KG1 (cell line): ENCODE results near the gene ALOX12B.
"Not testable (repeated sequence)": the region's sequence is repeated elsewhere in the genome, so short reads cannot be mapped to it uniquely, and the experiment has no call there.

Experiments used
- DNase-seq: peaks from one replicate; lab custom pipeline; 2025; lab: John Stamatoyannopoulos, UW

Gene ALOX12B

GRCh38 chr17:8044819-8045810, 42.4 kb downstream of the ALOX12B start:
- no peak for DNase-seq

- no peak for DNase-seq
These were observed 45.5 kb downstream of the ALOX12B start for GRCh38 chr17:8041979-8042378.

DNA sequence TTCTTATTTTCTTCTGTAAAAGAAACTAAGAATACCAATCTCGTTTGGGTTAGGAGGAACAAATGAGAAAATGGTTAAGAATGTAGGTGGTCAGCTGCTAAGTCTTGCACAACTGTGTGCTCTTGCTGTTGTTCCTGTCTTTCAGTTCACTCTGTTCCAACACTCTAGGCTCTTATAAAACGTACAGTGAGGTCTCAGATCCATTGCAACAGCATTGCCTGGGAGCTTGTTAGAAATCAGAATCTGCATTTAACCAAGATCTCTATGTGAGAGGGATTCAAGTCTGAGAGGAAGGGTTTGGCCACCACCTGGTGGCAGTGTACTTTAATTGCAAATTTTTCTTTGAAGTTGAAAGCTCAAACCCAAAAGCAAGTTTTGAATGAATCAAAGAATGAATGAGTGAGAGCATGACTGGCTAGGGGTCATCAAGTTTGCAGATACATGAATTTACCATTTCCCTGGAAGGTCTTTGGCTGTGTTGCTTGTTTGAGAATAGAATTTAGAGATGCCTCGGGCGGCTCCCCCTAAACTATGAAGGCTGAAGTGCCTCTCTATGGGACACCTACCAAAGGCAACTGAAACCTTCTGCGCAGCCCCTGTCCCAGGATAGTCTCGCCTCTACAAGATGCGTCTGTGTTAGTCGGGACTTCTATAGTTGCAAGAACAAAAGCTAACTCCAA, 46.1 kb downstream of the ALOX12B start:
- DNase-seq = no peak

DNA sequence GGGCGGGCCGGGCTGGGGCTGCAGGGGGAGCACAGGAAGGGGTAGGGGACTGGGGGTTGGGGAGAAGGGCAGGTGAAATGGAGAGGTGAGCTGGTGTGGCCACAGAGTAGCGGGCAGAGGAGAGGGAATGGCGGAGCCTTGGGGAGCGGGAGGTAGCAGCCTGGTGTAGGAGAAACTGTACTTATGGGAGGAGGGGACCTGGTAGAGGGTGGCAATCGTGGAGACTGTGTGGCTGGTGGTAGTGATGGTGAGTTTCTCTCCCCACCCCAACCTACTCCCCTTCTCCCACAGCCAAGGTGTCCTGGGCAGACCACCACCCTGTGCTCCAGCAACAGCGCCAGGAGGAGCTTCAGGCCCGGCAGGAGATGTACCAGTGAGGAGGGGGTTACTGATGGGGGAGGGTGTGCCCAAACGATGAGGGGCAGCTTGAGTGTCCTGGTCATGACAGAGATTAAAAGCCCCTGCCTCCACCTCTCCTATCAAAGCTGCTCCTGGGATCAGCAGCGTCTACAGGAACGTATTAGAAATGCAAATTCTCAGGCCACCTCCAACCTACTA, 47.8 kb downstream of the ALOX12B start:
- no peak for DNase-seq

GRCh38 chr17:8038954-8039610, 48.4 kb downstream of the ALOX12B start, which contains the start of gene ALOX15B:
Gene ALOX15B, plus strand, starts transcription at chr17:8039059. Its CDS starts 97 bp downstream, at chr17:8039156.
- DNase-seq = no peak

GRCh38 chr17:8032442-8032841, 55.1 kb downstream of the ALOX12B start:
- no peak for DNase-seq

GRCh38 chr17:8031950-8032349, 55.6 kb downstream of the ALOX12B start:
- no peak for DNase-seq

GRCh38 chr17:8031261-8031661, 56.3 kb downstream of the ALOX12B start:
- DNase-seq = no peak

DNA sequence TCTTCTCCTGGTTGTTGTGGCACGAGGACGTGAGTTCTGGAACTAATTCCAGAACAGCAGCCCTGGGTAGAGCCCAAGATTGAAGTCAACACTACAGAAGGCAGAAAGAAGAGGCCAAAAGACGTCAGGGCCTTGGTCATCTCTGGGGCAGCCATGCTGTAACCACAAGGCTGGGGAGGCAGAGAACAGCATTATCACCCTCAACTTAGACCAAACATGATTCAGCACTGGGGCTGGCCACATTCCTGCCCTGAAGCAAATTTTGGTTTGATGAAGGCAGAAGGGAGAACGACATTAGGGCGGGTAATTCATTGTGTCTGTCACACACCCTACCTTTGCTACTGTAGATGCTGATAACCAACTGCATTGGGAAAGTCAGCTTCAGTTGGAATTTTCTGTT, 58.4 kb downstream of the ALOX12B start:
- DNase-seq = no peak

DNA sequence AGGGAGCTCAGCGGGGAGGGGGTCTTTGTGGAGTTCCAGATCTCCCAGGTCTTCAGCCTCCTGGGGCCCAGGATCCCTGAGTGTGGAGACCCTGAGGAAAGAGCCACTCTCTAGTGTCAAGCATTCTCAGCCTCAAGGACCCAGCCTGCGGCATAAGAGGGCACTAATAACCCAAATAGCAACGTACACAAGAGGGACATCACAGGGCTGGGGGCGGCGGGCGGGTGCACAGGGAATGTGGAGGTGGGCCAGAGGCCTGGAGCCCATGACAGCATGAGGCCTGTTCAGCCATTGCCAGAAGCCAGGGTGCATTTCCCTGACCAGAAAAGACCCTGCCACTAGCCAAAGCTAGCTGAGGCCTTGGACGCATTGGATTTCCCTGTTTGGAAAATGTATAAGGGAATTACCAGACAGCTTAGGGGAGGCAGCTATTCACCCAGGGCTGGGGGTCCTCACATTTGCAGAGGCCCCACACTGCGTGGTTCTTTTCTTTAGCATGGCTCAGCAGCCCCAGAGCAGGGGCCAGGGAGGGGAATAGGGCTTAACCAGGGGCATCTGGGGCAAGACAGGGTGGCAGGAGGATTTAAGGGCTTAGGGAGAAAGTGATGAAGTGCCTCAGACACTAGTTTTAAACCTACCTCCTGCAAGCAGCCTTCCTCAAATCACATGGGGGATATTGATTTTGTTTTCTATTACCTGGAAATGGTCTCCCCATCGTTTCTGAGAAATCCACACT, 62.2 kb downstream of the ALOX12B start:
- DNase-seq = no peak

GRCh38 chr17:8024161-8024560, 63.4 kb downstream of the ALOX12B start:
- DNase-seq = not testable (repeated sequence)
